Measurements from ENCODE around the gene SASH1.

The SASH1 gene

GRCh38 chr6:148497257-148497656 lies 154.6 kb downstream of the SASH1 start:
- DNase-seq (ENCODE audit: low read depth) = no peak

- DNase-seq (ENCODE audit: low read depth) = no peak
These were observed 155.1 kb downstream of the SASH1 start for GRCh38 chr6:148497717-148498116.

- DNase-seq (ENCODE audit: low read depth) = no peak
These were observed 157.8 kb downstream of the SASH1 start for GRCh38 chr6:148500402-148500801.

GRCh38 chr6:148501178-148501590 lies 158.5 kb downstream of the SASH1 start:
- no peak for DNase-seq (ENCODE audit: low read depth)

GRCh38 chr6:148502083-148502772 lies 159.6 kb downstream of the SASH1 start:
- no peak for DNase-seq (ENCODE audit: low read depth)

- DNase-seq (ENCODE audit: low read depth) = no peak
These were observed 160.1 kb downstream of the SASH1 start for GRCh38 chr6:148502773-148503135.

GRCh38 chr6:148503703-148504102 lies 161.1 kb downstream of the SASH1 start:
- DNase-seq (ENCODE audit: low read depth) = no peak

GRCh38 chr6:148507774-148508173 lies 165.1 kb downstream of the SASH1 start:
- no peak for DNase-seq (ENCODE audit: low read depth)

- DNase-seq (ENCODE audit: low read depth) = no peak
These were observed 165.9 kb downstream of the SASH1 start for GRCh38 chr6:148508401-148509041.

- no peak for DNase-seq (ENCODE audit: low read depth)
These were observed 166.6 kb downstream of the SASH1 start for GRCh38 chr6:148509119-148509799.

- no peak for DNase-seq (ENCODE audit: low read depth)
These were observed 167.4 kb downstream of the SASH1 start for GRCh38 chr6:148509800-148510581.

GRCh38 chr6:148513145-148514071 lies 170.8 kb downstream of the SASH1 start:
- no peak for DNase-seq (ENCODE audit: low read depth)

GRCh38 chr6:148514091-148514845 lies 171.6 kb downstream of the SASH1 start:
- no peak for DNase-seq (ENCODE audit: low read depth)

GRCh38 chr6:148516217-148516616 lies 173.6 kb downstream of the SASH1 start:
- DNase-seq (ENCODE audit: low read depth) = no peak

- DNase-seq (ENCODE audit: low read depth) = no peak
These were observed 174.0 kb downstream of the SASH1 start for GRCh38 chr6:148516617-148517016.

GRCh38 chr6:148517470-148517869 lies 174.8 kb downstream of the SASH1 start:
- DNase-seq (ENCODE audit: low read depth) = no peak

- no peak for DNase-seq (ENCODE audit: low read depth)
These were observed 176.0 kb downstream of the SASH1 start for GRCh38 chr6:148518511-148519156.

- DNase-seq (ENCODE audit: low read depth) = no peak
These were observed 177.6 kb downstream of the SASH1 start for GRCh38 chr6:148520109-148520841.

GRCh38 chr6:148521158-148521557 lies 178.5 kb downstream of the SASH1 start:
- no peak for DNase-seq (ENCODE audit: low read depth)
